Measurements from ENCODE around the gene RNASEH2A.

DNA sequence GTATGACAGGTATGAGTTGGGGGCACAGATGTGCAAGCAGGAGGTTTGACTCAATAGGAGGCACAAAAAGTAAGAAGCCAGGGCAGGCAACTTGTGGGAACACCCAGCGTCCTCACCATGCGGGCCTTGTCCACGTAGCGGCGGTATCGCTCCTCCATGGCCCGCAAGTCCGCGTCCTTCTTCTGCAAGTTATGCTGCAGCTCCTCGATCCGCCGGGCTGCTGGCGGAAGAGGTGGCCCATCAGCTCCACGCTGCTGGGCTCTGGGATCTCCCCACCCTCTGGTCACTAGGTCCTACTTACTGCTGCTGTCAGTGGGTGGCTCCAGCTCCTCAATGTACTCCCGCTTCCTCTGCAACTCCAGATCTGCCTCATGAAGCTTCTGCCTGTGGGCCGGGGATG lies 41.7 kb upstream of the RNASEH2A start:
- TF ChIP-seq EP300 (IDR thresholded peaks at IDR 0.05) = no peak
- TF ChIP-seq, protein P1, sequence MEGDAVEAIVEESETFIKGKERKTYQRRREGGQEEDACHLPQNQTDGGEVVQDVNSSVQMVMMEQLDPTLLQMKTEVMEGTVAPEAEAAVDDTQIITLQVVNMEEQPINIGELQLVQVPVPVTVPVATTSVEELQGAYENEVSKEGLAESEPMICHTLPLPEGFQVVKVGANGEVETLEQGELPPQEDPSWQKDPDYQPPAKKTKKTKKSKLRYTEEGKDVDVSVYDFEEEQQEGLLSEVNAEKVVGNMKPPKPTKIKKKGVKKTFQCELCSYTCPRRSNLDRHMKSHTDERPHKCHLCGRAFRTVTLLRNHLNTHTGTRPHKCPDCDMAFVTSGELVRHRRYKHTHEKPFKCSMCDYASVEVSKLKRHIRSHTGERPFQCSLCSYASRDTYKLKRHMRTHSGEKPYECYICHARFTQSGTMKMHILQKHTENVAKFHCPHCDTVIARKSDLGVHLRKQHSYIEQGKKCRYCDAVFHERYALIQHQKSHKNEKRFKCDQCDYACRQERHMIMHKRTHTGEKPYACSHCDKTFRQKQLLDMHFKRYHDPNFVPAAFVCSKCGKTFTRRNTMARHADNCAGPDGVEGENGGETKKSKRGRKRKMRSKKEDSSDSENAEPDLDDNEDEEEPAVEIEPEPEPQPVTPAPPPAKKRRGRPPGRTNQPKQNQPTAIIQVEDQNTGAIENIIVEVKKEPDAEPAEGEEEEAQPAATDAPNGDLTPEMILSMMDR (IDR thresholded peaks at IDR 0.05) = no peak
- no peak for TF ChIP-seq POLR2A (IDR thresholded peaks at IDR 0.05)
- no peak for TF ChIP-seq POLR2AphosphoS5 (IDR thresholded peaks at IDR 0.05)
